ENCODE data around the gene RNASEH1. TPM values are rescaled to one million over a fixed set of nuclear protein-coding genes. Genes with fewer than 3 reads are reported as not detected.
A peak's percentile ranks its signal among the peaks of the same experiment; 100 is the strongest.

Gene RNASEH1
- total and polyA plus RNA-seq, 10 of the 15 experiments (the other 5 are each of a cell fraction or from before 2014, with no cell fraction given): 18.2 to 68.5 (median 28.2) TPM

DNA sequence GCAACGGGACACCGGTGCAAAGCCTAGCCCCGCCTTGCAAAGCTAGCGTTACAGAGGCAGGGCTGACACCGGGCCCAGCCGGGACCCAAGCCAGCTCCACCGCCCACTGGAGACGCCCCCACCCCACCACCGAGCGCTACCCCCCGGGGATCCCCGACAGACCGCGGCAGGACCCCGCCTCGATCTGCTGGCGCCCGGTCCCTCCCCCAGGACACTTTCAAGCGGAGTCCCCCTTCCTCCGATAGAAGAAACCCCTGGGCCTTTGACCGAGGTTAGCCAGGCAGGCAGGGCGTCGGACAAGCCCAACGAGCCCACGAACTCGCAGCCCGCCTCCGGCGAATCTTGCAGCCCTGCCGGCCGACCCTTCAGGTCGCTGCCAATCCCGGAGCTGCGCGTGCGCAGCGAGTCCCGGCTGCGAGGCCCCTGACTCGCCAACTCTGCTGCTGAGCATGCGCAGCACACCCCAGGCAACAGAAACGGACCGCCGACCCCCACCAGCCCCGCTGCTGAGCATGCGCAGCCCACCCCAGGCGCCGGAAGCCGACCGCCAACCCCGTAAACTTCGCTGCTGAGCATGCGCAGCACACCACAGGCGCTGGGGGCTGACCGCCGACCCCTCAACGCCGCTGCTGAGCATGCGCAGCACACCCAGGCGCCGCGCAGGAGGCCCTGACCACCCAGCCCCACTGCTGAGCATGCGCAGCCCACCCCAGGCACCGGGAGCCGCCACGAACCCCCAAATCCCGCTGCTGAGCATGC lies 39.5 kb downstream of the RNASEH1 start (continued):
- TF ChIP-seq, protein P1, sequence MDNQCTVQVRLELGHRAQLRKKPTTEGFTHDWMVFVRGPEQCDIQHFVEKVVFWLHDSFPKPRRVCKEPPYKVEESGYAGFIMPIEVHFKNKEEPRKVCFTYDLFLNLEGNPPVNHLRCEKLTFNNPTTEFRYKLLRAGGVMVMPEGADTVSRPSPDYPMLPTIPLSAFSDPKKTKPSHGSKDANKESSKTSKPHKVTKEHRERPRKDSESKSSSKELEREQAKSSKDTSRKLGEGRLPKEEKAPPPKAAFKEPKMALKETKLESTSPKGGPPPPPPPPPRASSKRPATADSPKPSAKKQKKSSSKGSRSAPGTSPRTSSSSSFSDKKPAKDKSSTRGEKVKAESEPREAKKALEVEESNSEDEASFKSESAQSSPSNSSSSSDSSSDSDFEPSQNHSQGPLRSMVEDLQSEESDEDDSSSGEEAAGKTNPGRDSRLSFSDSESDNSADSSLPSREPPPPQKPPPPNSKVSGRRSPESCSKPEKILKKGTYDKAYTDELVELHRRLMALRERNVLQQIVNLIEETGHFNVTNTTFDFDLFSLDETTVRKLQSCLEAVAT (IDR thresholded peaks at IDR 0.05): peak; percentile 81
- peak; percentile 9; the same call in 1 of the 2 replicates for TF ChIP-seq HCFC1 (IDR thresholded peaks at IDR 0.05; ENCODE audit: low read length)
- TF ChIP-seq, protein P2, sequence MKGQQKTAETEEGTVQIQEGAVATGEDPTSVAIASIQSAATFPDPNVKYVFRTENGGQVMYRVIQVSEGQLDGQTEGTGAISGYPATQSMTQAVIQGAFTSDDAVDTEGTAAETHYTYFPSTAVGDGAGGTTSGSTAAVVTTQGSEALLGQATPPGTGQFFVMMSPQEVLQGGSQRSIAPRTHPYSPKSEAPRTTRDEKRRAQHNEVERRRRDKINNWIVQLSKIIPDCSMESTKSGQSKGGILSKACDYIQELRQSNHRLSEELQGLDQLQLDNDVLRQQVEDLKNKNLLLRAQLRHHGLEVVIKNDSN (IDR thresholded peaks at IDR 0.05; ENCODE audit: borderline replicate concordance, extremely low read length, insufficient read depth, low read depth, low read length): no peak
- TF ChIP-seq SMARCA5 (IDR thresholded peaks at IDR 0.05): no peak
- TF ChIP-seq, protein P3, sequence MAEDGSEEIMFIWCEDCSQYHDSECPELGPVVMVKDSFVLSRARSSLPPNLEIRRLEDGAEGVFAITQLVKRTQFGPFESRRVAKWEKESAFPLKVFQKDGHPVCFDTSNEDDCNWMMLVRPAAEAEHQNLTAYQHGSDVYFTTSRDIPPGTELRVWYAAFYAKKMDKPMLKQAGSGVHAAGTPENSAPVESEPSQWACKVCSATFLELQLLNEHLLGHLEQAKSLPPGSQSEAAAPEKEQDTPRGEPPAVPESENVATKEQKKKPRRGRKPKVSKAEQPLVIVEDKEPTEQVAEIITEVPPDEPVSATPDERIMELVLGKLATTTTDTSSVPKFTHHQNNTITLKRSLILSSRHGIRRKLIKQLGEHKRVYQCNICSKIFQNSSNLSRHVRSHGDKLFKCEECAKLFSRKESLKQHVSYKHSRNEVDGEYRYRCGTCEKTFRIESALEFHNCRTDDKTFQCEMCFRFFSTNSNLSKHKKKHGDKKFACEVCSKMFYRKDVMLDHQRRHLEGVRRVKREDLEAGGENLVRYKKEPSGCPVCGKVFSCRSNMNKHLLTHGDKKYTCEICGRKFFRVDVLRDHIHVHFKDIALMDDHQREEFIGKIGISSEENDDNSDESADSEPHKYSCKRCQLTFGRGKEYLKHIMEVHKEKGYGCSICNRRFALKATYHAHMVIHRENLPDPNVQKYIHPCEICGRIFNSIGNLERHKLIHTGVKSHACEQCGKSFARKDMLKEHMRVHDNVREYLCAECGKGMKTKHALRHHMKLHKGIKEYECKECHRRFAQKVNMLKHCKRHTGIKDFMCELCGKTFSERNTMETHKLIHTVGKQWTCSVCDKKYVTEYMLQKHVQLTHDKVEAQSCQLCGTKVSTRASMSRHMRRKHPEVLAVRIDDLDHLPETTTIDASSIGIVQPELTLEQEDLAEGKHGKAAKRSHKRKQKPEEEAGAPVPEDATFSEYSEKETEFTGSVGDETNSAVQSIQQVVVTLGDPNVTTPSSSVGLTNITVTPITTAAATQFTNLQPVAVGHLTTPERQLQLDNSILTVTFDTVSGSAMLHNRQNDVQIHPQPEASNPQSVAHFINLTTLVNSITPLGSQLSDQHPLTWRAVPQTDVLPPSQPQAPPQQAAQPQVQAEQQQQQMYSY (CRISPR knock-in tag; IDR thresholded peaks at IDR 0.05): no peak
- no peak for TF ChIP-seq NFYA (IDR thresholded peaks at IDR 0.05; ENCODE audit: borderline replicate concordance, low read depth, low read length)
- no peak; the same call in 1 of the 2 replicates for TF ChIP-seq RB1 (IDR thresholded peaks at IDR 0.05; ENCODE audit: borderline replicate concordance)
- TF ChIP-seq POLR2AphosphoS2 (IDR thresholded peaks at IDR 0.05; ENCODE audit: low read depth, low read length): peak; percentile 94
- TF ChIP-seq, protein P4, sequence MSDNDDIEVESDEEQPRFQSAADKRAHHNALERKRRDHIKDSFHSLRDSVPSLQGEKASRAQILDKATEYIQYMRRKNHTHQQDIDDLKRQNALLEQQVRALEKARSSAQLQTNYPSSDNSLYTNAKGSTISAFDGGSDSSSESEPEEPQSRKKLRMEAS (IDR thresholded peaks at IDR 0.05; ENCODE audit: low read depth, low read length): 0 out of 2 replicates have a peak, but pooled peaks have one; percentile 14
- peak; percentile 72; the same call in 1 of the 2 replicates for TF ChIP-seq SMAD5 (IDR thresholded peaks at IDR 0.05; ENCODE audit: low read depth)
- TF ChIP-seq, protein P5, sequence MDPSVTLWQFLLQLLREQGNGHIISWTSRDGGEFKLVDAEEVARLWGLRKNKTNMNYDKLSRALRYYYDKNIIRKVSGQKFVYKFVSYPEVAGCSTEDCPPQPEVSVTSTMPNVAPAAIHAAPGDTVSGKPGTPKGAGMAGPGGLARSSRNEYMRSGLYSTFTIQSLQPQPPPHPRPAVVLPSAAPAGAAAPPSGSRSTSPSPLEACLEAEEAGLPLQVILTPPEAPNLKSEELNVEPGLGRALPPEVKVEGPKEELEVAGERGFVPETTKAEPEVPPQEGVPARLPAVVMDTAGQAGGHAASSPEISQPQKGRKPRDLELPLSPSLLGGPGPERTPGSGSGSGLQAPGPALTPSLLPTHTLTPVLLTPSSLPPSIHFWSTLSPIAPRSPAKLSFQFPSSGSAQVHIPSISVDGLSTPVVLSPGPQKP (IDR thresholded peaks at IDR 0.05; ENCODE audit: low read depth, low read length): peak; percentile 69; the same call in 1 of the 2 replicates
- TF ChIP-seq NRF1 (conservative IDR thresholded peaks at IDR 0.05; ENCODE audit: low read depth, low read length): peak; percentile 95
- TF ChIP-seq NFYB (IDR thresholded peaks at IDR 0.05; ENCODE audit: insufficient read depth, low read depth, low read length): peak; percentile 14; the same call in 1 of the 2 replicates
- TF ChIP-seq, protein P6, sequence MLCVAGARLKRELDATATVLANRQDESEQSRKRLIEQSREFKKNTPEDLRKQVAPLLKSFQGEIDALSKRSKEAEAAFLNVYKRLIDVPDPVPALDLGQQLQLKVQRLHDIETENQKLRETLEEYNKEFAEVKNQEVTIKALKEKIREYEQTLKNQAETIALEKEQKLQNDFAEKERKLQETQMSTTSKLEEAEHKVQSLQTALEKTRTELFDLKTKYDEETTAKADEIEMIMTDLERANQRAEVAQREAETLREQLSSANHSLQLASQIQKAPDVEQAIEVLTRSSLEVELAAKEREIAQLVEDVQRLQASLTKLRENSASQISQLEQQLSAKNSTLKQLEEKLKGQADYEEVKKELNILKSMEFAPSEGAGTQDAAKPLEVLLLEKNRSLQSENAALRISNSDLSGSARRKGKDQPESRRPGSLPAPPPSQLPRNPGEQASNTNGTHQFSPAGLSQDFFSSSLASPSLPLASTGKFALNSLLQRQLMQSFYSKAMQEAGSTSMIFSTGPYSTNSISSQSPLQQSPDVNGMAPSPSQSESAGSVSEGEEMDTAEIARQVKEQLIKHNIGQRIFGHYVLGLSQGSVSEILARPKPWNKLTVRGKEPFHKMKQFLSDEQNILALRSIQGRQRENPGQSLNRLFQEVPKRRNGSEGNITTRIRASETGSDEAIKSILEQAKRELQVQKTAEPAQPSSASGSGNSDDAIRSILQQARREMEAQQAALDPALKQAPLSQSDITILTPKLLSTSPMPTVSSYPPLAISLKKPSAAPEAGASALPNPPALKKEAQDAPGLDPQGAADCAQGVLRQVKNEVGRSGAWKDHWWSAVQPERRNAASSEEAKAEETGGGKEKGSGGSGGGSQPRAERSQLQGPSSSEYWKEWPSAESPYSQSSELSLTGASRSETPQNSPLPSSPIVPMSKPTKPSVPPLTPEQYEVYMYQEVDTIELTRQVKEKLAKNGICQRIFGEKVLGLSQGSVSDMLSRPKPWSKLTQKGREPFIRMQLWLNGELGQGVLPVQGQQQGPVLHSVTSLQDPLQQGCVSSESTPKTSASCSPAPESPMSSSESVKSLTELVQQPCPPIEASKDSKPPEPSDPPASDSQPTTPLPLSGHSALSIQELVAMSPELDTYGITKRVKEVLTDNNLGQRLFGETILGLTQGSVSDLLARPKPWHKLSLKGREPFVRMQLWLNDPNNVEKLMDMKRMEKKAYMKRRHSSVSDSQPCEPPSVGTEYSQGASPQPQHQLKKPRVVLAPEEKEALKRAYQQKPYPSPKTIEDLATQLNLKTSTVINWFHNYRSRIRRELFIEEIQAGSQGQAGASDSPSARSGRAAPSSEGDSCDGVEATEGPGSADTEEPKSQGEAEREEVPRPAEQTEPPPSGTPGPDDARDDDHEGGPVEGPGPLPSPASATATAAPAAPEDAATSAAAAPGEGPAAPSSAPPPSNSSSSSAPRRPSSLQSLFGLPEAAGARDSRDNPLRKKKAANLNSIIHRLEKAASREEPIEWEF (IDR thresholded peaks at IDR 0.05; ENCODE audit: insufficient replicate concordance, low read depth, low read length): no peak
- TF ChIP-seq MYB (IDR thresholded peaks at IDR 0.05; ENCODE audit: borderline replicate concordance, low read depth, low read length): peak; percentile 60
